BLaER1 treated with 17β-estradiol and CSF1 and Interleukin-3, amounts not matched to agents 10 nM and 100 nM (cell line): ENCODE data around the gene PYCR2.

Experiments used
- H3K27ac ChIP-seq, 11 experiments: shearing (Covaris generic); formaldehyde crosslinking; 2 replicates each; pipeline ENCODE4 v1.8.1; 2022
- H3K27me3 ChIP-seq, 11 experiments: shearing (Covaris generic); formaldehyde crosslinking; 2 replicates each; pipeline ENCODE4 v1.8.1; 2022
- H3K36me3 ChIP-seq, 11 experiments: shearing (Covaris generic); formaldehyde crosslinking; 2 replicates each; pipeline ENCODE4 v1.8.1; 2022
- H3K4me1 ChIP-seq, 10 experiments: shearing (Covaris generic); formaldehyde crosslinking; 2 replicates each; pipeline ENCODE4 v1.8.1; 2022
- H3K4me2 ChIP-seq, 11 experiments: shearing (Covaris generic); formaldehyde crosslinking; 2 replicates each; pipeline ENCODE4 v1.8.1; 2022
- H3K4me3 ChIP-seq, 10 experiments: shearing (Covaris generic); formaldehyde crosslinking; 2 replicates each; pipeline ENCODE4 v1.8.1; 2022
- H3K9ac ChIP-seq, 11 experiments: shearing (Covaris generic); formaldehyde crosslinking; 2 replicates each; pipeline ENCODE4 v1.8.1; 2022
- H3K9me3 ChIP-seq, 11 experiments: shearing (Covaris generic); formaldehyde crosslinking; replicated peaks in 1 of 11; 2 replicates each; pipeline ENCODE4 v1.8.1; 2022
- H4K20me1 ChIP-seq, 11 experiments: shearing (Covaris generic); formaldehyde crosslinking; 2 replicates each; pipeline ENCODE4 v1.8.1; 2022
- Cebpa-rat ChIP-seq, 11 experiments: shearing (Covaris generic); IDR thresholded peaks; 2 replicates each; pipeline ENCODE4 v1.8.1; 2022

PYCR2 gene

DNA sequence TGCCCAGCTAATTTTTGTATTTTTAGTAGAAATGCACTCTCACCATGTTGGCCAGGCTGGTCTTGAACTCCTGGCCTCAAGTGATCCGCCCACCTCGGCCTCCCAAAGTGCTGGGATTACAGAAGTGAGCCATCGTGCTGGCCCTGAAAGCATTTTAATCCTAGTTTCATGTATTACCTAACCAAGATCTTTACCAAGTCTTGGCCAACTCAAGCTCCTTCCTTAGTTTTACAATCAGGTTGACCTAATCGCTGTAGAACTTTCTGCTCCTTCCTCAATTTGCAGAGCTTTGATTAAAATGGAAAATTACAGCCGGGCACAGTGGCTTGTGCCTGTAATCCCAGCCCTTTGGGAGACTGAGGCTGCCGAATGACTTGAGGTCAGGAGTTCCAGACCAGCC is 38.7 kb downstream of the PYCR2 start:
- Histone ChIP-seq H4K20me1 (peaks cover 0 to 12% (median 6%) of the 10 kb centered on the region in 11 experiments; a peak in 11 of 22 replicates), H3K27ac (no peak overlapping the region), H3K36me3 (no peaks in the 10 kb centered on the region), H3K4me2 (no peak overlapping the region), H3K4me3 (no peak overlapping the region), H3K4me1 (peaks cover 20 to 38% (median 31%) of the 10 kb centered on the region in 10 experiments), H3K9me3 (no peaks in the 10 kb centered on the region), H3K9ac (no peak overlapping the region), H3K27me3 (peaks cover 7 to 37% (median 28%) of the 10 kb centered on the region in 11 experiments)
- TF ChIP-seq Cebpa-rat (IDR thresholded peaks at IDR 0.05), result no peak

- Histone ChIP-seq H3K9ac (no peak overlapping the region; a peak in 1 of 22 replicates), H3K36me3 (0 out of 22 replicates have a peak, but pooled peaks cover 0 to 5% (median 0%) of the 10 kb centered on the region in 11 experiments), H3K27me3 (peaks cover 7 to 37% (median 28%) of the 10 kb centered on the region in 11 experiments), H4K20me1 (peaks cover 0 to 28% (median 17%) of the 10 kb centered on the region in 11 experiments; a peak in 13 of 22 replicates), H3K27ac (no peak overlapping the region), H3K4me1 (peaks cover 36 to 46% (median 42%) of the 10 kb centered on the region in 10 experiments), H3K9me3 (no peaks in the 10 kb centered on the region), H3K4me3 (peak overlapping the region in 4 of 10 experiments; percentile 97 to 100 (median 100); a peak in 5 of 20 replicates), H3K4me2 (peak overlapping the region; percentile 95 to 100 (median 99); a peak in 19 of 22 replicates)
- no peak for TF ChIP-seq Cebpa-rat (IDR thresholded peaks at IDR 0.05)
Observed at GRCh38 chr1:225883616-225884265, 40.3 kb downstream of the PYCR2 start.

- peak overlapping the region; percentile 86 to 96 (median 91) for H3K9ac ChIP-seq
- peak overlapping the region; percentile 89 to 100 (median 98) for H3K4me3 ChIP-seq
- peaks cover 7 to 37% (median 28%) of the 10 kb centered on the region in 11 experiments for H3K27me3 ChIP-seq
- no peaks in the 10 kb centered on the region for H3K9me3 ChIP-seq
- TF ChIP-seq Cebpa-rat (IDR thresholded peaks at IDR 0.05), result no peak
- peaks cover 0 to 5% (median 0%) of the 10 kb centered on the region in 11 experiments; a peak in 1 of 22 replicates for H3K36me3 ChIP-seq
- peaks cover 0 to 36% (median 21%) of the 10 kb centered on the region in 11 experiments; a peak in 14 of 22 replicates for H4K20me1 ChIP-seq
- peaks cover 42 to 51% (median 46%) of the 10 kb centered on the region in 10 experiments for H3K4me1 ChIP-seq
- H3K27ac ChIP-seq, result peak overlapping the region; percentile 81 to 97 (median 90); a peak in 21 of 22 replicates
- peak overlapping the region; percentile 95 to 100 (median 99) for H3K4me2 ChIP-seq
Observed at GRCh38 chr1:225882694-225883615, 41.1 kb downstream of the PYCR2 start.

- no peak for TF ChIP-seq Cebpa-rat (IDR thresholded peaks at IDR 0.05)
- Histone ChIP-seq H3K27me3 (peaks cover 7 to 36% (median 26%) of the 10 kb centered on the region in 11 experiments), H3K4me2 (peak within 1 kb of the TSS; percentile 95 to 100 (median 99)), H3K36me3 (peaks cover 3 to 11% (median 5%) of the 10 kb centered on the region in 11 experiments; a peak in 14 of 22 replicates), H3K4me1 (peaks cover 49 to 59% (median 54%) of the 10 kb centered on the region in 10 experiments), H3K9me3 (no peaks in the 10 kb centered on the region), H4K20me1 (peaks cover 0 to 44% (median 24%) of the 10 kb centered on the region in 11 experiments; a peak in 15 of 22 replicates), H3K9ac (peak within 1 kb of the TSS; percentile 86 to 96 (median 91)), H3K27ac (peak within 1 kb of the TSS; percentile 81 to 97 (median 90)), H3K4me3 (peak within 1 kb of the TSS; percentile 89 to 100 (median 98))
Observed at GRCh38 chr1:225881959-225882693, 41.9 kb downstream of the PYCR2 start, which contains the start of gene TMEM63A. TSS of gene TMEM63A (minus strand) at chr1:225882380. CDS start at chr1:225877580, 4,800 bp downstream.

DNA sequence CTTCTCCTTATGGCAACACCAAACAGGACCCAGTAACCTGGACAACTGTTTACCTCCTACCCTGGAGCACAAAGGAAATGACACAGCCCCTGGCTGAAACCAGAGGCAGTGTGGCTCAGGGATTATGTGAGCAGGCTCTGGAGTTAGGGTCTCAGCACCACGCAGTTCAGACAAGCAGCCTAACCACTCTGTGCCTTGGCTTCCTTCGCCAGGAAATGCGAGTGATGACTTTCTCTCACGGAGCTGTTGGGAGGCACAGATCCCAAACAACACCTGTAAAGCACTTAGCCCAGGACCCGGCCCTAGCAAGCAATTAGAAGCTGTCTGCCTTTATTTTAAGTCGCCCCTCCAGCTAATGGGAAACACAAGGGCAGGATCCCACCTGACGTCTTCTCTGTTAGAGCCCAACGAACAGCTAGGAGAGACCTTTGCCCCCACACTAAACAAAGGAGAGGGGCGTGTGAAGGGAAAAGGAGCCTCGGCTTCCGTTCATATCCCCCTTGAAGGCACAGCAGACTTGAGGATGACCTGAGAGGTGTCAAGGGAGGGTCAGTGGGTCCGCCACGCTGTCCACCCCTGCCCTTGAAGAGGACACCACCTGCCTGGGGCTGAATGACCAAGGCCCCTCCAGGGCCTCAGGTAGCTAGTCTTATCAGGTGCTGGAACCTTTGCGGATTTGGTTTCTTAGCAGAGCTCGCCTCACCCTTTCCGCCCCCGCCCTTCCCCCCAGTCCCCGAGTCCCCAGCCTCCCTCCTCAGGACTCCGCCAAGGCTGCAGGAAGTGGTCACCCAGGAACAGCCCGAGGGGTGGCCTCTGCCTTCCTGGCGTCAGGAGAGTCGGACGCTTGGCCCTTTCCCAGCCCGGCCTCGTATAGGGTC is 42.7 kb downstream of the PYCR2 start:
- H3K4me1 ChIP-seq, result peaks cover 49 to 64% (median 58%) of the 10 kb centered on the region in 10 experiments
- H3K36me3 ChIP-seq, result peaks cover 7 to 19% (median 13%) of the 10 kb centered on the region in 11 experiments; a peak in 15 of 22 replicates
- peak overlapping the region; percentile 81 to 97 (median 90) for H3K27ac ChIP-seq
- H3K9me3 ChIP-seq, result no peaks in the 10 kb centered on the region
- H3K27me3 ChIP-seq, result peaks cover 7 to 29% (median 19%) of the 10 kb centered on the region in 11 experiments
- peaks cover 0 to 52% (median 24%) of the 10 kb centered on the region in 11 experiments; a peak in 15 of 22 replicates for H4K20me1 ChIP-seq
- peak overlapping the region; percentile 86 to 96 (median 91) for H3K9ac ChIP-seq
- H3K4me2 ChIP-seq, result peak overlapping the region; percentile 95 to 100 (median 99)
- no peak for TF ChIP-seq Cebpa-rat (IDR thresholded peaks at IDR 0.05)
- peak overlapping the region; percentile 89 to 100 (median 98) for H3K4me3 ChIP-seq

DNA sequence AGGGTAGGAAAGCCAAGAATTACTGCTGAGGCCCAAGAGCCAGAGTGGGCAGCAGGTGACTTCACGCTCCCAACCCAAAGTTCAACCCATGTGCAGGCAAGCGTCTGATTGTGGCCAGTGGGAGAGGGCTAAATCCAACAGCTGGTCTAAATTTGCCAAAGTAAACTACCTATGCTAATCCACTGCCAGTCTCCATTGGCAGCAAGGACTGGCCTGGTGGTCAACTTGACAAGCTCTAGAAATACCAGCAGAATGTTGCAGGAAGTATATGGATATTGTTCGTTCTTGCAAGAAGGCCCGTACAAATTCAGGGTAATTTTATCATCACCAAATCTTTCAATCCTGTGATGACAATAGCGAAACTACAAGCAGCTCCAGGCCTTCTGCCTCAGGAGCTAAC is 43.4 kb downstream of the PYCR2 start:
- peak overlapping the region; percentile 89 to 100 (median 98); a peak in 18 of 20 replicates for H3K4me3 ChIP-seq
- peaks cover 0 to 59% (median 24%) of the 10 kb centered on the region in 11 experiments; a peak in 15 of 22 replicates for H4K20me1 ChIP-seq
- peak overlapping the region; percentile 86 to 96 (median 91); a peak in 20 of 22 replicates for H3K9ac ChIP-seq
- peaks cover 49 to 67% (median 58%) of the 10 kb centered on the region in 10 experiments for H3K4me1 ChIP-seq
- H3K36me3 ChIP-seq, result peaks cover 9 to 23% (median 16%) of the 10 kb centered on the region in 11 experiments; a peak in 17 of 22 replicates
- H3K27me3 ChIP-seq, result peaks cover 7 to 29% (median 19%) of the 10 kb centered on the region in 11 experiments
- H3K4me2 ChIP-seq, result peak overlapping the region; percentile 95 to 100 (median 99)
- no peak for TF ChIP-seq Cebpa-rat (IDR thresholded peaks at IDR 0.05)
- H3K27ac ChIP-seq, result peak overlapping the region in 10 of 11 experiments; percentile 54 to 97 (median 90); a peak in 18 of 22 replicates
- H3K9me3 ChIP-seq, result no peaks in the 10 kb centered on the region

GRCh38 chr1:225880222-225880588 is 43.8 kb downstream of the PYCR2 start:
- H3K9ac ChIP-seq, result peak overlapping the region; percentile 47 to 96 (median 91); a peak in 20 of 22 replicates
- H3K4me3 ChIP-seq, result peak overlapping the region; percentile 89 to 100 (median 98); a peak in 19 of 20 replicates
- peaks cover 0 to 63% (median 24%) of the 10 kb centered on the region in 11 experiments; a peak in 15 of 22 replicates for H4K20me1 ChIP-seq
- H3K36me3 ChIP-seq, result peaks cover 9 to 28% (median 21%) of the 10 kb centered on the region in 11 experiments; a peak in 20 of 22 replicates
- H3K9me3 ChIP-seq, result no peaks in the 10 kb centered on the region
- TF ChIP-seq Cebpa-rat (IDR thresholded peaks at IDR 0.05), result peak in 1 of 11 experiments; percentile 4; a peak in 2 of 22 replicates
- peaks cover 49 to 67% (median 58%) of the 10 kb centered on the region in 10 experiments for H3K4me1 ChIP-seq
- H3K27me3 ChIP-seq, result peaks cover 7 to 25% (median 19%) of the 10 kb centered on the region in 11 experiments
- peak overlapping the region in 10 of 11 experiments; percentile 16 to 97 (median 84); a peak in 18 of 22 replicates for H3K27ac ChIP-seq
- peak overlapping the region; percentile 95 to 100 (median 99) for H3K4me2 ChIP-seq
